ENCODE data around the gene TRMT11.

- TF ChIP-seq CTCF (conservative IDR thresholded peaks at IDR 0.05), result no peak
- TF ChIP-seq EZH2 (IDR thresholded peaks at IDR 0.05; ENCODE audit: low read depth), result no peak
These were observed 37.9 kb upstream of the TRMT11 start for GRCh38 chr6:125948455-125948854.

Measured in PC-9 (cell line).